Measurements from ENCODE around the gene COX20.

DNA sequence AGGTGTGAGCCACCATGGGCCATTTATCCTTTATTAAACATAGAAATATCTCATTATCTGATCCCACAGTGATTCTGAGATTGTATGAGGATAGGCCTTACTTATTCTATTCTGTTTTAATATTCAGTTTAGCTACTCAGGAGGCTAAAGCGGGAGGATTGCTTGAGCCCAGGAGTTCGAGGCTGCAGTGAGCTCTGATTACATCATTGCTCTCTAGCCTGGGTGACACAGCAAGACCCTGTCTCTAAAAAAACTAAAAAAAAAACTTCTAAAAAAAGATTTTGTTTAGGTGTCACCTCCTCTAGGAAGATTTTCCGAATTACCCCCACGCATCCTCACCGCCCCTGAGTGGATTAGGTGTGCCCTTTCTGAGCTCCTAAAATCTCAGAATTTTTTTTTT, 43.2 kb downstream of the COX20 start:
- TF ChIP-seq EZH2 (IDR thresholded peaks at IDR 0.05; ENCODE audit: borderline replicate concordance, low read length) = no peak
- TF ChIP-seq, protein P1, sequence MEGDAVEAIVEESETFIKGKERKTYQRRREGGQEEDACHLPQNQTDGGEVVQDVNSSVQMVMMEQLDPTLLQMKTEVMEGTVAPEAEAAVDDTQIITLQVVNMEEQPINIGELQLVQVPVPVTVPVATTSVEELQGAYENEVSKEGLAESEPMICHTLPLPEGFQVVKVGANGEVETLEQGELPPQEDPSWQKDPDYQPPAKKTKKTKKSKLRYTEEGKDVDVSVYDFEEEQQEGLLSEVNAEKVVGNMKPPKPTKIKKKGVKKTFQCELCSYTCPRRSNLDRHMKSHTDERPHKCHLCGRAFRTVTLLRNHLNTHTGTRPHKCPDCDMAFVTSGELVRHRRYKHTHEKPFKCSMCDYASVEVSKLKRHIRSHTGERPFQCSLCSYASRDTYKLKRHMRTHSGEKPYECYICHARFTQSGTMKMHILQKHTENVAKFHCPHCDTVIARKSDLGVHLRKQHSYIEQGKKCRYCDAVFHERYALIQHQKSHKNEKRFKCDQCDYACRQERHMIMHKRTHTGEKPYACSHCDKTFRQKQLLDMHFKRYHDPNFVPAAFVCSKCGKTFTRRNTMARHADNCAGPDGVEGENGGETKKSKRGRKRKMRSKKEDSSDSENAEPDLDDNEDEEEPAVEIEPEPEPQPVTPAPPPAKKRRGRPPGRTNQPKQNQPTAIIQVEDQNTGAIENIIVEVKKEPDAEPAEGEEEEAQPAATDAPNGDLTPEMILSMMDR (IDR thresholded peaks at IDR 0.05; ENCODE audit: low read length) = no peak
